SK-N-SH treated with all-trans-retinoic acid at 6 μM for 48 hours (cell line): ENCODE measurements around the gene POLR2J2.
"Not testable (repeated sequence)": the region's sequence is repeated elsewhere in the genome, so short reads cannot be mapped to it uniquely, and the experiment has no call there.

Experiments used
- ZFP3 ChIP-seq: fragments of 250-450 bp; sonication (Bioruptor Pico); IDR thresholded peaks from 2 replicates; pipeline ENCODE4 v1.5.0; 2020; ENCODE audit warnings: mild to moderate bottlenecking, moderate library complexity
- ZNF565 ChIP-seq: fragments of 450-650 bp; formaldehyde crosslinking; conservative IDR thresholded peaks from 2 replicates; pipeline ENCODE4 v1.5.0; 2020; ENCODE audit warnings: low read depth, mild to moderate bottlenecking, moderate library complexity
- TF ChIP-seq, protein P1 (sequence below): fragments of 250-450 bp; sonication (Bioruptor Pico); IDR thresholded peaks from 2 replicates; pipeline ENCODE4 v1.8.0; 2020; ENCODE audit warnings: mild to moderate bottlenecking, moderate library complexity, borderline replicate concordance
- TF ChIP-seq, protein P2 (sequence below): fragments of 250-450 bp; sonication (Bioruptor Pico); IDR thresholded peaks from 2 replicates; pipeline ENCODE4 v1.5.0; 2020; ENCODE audit warnings: mild to moderate bottlenecking, moderate library complexity
- TF ChIP-seq, protein P3 (sequence below): fragments of 250-450 bp; sonication (Bioruptor Pico); IDR thresholded peaks from 2 replicates; pipeline ENCODE4 v1.8.0; 2021; ENCODE audit warnings: low read depth, mild to moderate bottlenecking, moderate library complexity, borderline replicate concordance

DNA sequence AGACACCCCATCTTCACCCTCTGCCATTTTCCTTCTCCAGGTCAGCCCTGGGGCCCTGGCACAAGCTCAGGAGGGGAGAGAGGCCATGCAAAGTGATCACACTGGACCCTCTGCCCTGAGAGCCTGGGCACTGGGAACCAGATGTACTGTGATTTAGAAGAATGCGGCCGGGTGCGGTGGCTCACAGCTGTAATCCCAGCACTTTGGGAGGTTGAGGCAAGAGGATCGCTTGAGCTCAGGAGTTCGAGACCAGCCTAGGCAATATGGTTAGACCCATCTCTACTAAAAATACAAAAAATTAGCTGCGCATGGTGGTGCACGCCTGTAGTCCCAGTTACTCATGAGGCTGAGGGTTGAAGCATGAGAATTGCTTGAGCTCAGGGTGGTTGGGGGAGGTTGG, 23.6 kb downstream of the POLR2J2 start:
- TF ChIP-seq, protein P1, sequence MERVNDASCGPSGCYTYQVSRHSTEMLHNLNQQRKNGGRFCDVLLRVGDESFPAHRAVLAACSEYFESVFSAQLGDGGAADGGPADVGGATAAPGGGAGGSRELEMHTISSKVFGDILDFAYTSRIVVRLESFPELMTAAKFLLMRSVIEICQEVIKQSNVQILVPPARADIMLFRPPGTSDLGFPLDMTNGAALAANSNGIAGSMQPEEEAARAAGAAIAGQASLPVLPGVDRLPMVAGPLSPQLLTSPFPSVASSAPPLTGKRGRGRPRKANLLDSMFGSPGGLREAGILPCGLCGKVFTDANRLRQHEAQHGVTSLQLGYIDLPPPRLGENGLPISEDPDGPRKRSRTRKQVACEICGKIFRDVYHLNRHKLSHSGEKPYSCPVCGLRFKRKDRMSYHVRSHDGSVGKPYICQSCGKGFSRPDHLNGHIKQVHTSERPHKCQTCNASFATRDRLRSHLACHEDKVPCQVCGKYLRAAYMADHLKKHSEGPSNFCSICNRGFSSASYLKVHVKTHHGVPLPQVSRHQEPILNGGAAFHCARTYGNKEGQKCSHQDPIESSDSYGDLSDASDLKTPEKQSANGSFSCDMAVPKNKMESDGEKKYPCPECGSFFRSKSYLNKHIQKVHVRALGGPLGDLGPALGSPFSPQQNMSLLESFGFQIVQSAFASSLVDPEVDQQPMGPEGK (CRISPR knock-in tag), result not testable (repeated sequence)
- TF ChIP-seq, protein P2, sequence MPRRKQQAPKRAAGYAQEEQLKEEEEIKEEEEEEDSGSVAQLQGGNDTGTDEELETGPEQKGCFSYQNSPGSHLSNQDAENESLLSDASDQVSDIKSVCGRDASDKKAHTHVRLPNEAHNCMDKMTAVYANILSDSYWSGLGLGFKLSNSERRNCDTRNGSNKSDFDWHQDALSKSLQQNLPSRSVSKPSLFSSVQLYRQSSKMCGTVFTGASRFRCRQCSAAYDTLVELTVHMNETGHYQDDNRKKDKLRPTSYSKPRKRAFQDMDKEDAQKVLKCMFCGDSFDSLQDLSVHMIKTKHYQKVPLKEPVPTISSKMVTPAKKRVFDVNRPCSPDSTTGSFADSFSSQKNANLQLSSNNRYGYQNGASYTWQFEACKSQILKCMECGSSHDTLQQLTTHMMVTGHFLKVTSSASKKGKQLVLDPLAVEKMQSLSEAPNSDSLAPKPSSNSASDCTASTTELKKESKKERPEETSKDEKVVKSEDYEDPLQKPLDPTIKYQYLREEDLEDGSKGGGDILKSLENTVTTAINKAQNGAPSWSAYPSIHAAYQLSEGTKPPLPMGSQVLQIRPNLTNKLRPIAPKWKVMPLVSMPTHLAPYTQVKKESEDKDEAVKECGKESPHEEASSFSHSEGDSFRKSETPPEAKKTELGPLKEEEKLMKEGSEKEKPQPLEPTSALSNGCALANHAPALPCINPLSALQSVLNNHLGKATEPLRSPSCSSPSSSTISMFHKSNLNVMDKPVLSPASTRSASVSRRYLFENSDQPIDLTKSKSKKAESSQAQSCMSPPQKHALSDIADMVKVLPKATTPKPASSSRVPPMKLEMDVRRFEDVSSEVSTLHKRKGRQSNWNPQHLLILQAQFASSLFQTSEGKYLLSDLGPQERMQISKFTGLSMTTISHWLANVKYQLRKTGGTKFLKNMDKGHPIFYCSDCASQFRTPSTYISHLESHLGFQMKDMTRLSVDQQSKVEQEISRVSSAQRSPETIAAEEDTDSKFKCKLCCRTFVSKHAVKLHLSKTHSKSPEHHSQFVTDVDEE, result not testable (repeated sequence)
- TF ChIP-seq, protein P3, sequence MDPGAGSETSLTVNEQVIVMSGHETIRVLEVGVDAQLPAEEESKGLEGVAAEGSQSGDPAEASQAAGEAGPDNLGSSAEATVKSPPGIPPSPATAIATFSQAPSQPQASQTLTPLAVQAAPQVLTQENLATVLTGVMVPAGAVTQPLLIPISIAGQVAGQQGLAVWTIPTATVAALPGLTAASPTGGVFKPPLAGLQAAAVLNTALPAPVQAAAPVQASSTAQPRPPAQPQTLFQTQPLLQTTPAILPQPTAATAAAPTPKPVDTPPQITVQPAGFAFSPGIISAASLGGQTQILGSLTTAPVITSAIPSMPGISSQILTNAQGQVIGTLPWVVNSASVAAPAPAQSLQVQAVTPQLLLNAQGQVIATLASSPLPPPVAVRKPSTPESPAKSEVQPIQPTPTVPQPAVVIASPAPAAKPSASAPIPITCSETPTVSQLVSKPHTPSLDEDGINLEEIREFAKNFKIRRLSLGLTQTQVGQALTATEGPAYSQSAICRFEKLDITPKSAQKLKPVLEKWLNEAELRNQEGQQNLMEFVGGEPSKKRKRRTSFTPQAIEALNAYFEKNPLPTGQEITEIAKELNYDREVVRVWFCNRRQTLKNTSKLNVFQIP (CRISPR knock-in tag), result not testable (repeated sequence)
- TF ChIP-seq ZFP3, ZNF565 (CRISPR knock-in tag): not testable (repeated sequence)
